Hematopoietic multipotent progenitor cell treated with erythropoietin and hydrocortisone succinate and interleukin-3 and kit ligand, for 15 days (in vitro differentiated cells): ENCODE measurements around the gene CDCP2.
A peak's percentile ranks its signal among the peaks of the same experiment; 100 is the strongest.

ENCODE experiments used
- DNase-seq: peaks from one replicate; pipeline ENCODE4 v3.0.0-alpha.2; 2015; ENCODE audit warnings: low spot score

The CDCP2 gene

DNA sequence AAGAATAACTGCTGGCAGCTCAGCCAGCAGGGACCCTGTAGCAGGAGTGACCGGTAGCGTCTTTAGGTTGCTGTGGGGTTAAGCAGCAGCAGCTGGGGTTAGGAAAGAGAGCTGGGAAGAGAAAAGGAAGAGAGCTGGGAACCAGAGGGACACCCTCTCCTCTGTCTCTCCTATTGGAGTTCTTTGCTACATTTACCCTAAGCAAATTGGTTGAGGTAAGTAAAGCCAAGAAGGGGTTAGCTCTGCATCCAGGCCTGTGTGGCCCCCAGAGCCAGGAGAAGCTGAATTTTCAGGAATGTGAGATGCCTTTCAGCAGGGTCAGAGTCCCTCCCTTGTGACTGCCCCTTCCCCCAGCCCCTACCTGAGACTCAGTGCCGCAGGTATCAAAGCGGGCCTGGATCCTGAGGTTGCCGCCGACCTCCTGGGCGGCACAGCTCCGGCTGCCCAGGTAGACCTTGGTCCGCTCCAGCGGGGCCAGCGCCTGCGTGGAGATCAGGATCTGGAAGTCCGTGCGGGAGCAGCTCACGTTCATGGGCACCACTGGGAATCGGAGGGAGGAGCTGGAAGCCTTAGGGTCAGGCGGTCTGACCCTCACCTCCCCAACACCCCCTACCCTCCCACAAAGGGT is 16.4 kb downstream of the CDCP2 start:
- DNase-seq = no peak

- DNase-seq = no peak
These were observed 17.2 kb downstream of the CDCP2 start for GRCh38 chr1:54135436-54136120.

DNA sequence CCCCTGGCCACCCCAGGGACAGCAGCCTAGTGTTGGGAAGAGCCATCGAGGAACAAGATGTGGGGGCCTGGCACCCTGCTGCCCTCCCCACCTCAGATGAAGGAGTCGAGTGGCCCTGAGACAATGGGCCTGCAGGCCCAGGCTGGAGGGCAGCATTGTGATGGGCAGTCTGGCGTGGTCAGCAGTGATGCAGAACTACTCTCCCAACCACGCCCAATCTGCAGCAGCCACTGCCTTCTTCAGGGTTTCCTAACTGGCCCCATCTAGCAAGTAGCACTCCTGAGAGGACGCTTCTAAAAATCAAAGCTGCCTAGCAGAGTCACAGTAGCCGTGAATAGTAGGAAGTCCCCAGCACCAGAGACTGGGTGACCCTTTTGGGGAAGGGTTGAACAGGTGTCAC is 18.5 kb downstream of the CDCP2 start:
- no peak for DNase-seq

- peak; percentile 65 for DNase-seq
These were observed 20.3 kb downstream of the CDCP2 start for GRCh38 chr1:54132495-54132894.

GRCh38 chr1:54131419-54131818 is 21.4 kb downstream of the CDCP2 start:
- no peak for DNase-seq

DNA sequence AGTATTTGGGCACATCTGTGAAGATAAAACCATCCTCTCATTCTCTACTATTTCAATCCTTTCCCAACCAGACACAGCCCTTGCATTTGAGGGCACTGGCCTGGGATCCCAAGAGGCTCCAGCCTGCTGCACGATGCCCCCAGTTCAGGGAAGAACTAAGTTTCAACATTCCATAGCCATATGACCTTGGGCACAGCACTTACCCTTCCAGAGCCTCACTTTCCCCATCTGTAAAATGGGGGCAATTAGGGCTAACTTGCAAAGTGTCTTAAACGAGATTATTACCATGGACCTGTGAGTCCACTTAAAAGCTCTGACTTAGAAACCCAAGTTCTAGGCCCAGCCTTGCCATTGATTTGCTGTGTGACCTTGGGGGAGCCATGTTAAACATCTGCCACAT is 22.9 kb downstream of the CDCP2 start:
- DNase-seq = no peak

DNA sequence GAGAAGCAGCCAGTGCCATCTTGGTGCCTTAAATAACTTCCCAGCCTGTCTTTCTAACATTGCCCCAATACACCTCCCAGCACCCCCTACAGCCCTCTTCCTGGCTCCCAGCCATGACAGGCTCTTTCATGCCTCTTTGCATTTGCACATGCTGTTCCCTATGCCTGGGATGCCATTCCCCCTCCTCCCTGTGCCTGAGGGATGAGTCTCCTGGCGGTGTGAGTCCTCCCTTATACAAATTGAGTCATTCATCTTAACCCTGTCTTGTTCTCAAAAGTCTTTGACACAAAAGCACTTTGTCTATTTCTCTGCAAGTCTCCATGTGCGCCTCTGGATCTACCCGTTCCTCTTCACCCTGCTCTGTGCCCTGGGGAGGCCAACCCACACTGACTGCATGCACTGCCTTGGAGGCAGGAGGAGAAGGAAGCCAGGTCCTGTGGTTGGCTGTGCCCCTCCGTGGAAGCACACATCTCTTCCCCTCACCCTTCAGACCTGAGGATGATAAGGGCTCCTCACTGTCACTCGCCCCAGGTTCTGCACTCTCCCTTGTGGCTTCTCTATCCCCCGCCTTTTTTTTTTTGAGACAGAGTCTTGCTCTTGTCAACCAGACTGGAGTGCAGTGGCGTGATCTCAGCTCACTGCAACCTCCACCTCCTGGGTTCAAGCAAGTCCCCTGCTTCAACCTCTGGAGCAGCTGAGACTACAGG is 25.1 kb downstream of the CDCP2 start:
- DNase-seq = no peak

DNA sequence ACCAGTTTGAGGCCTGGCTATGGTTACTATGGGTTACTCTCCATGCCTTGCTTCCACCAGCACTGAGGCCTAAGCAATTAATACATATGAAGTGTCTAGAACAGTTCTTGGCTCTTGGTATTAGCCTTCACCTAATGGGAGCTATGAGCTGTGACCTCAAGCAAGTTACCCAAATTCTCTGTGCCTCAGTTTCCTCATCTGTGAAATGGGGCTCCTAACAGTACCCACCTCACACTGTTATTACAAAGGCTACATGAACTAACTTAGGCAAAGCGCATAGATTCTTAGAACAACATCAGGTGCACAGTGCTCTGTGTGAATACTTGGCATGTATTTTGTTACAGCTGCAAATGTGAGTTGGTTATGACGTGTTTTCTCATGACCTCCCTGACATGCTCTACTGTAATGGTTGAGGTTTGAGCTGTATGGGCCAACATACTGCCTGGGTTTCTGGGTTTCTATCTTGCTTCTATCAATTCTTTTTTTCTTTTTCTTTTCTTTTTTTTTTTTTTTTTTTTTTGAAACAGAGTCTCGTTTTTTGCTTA is 26.5 kb downstream of the CDCP2 start:
- DNase-seq = no peak

DNA sequence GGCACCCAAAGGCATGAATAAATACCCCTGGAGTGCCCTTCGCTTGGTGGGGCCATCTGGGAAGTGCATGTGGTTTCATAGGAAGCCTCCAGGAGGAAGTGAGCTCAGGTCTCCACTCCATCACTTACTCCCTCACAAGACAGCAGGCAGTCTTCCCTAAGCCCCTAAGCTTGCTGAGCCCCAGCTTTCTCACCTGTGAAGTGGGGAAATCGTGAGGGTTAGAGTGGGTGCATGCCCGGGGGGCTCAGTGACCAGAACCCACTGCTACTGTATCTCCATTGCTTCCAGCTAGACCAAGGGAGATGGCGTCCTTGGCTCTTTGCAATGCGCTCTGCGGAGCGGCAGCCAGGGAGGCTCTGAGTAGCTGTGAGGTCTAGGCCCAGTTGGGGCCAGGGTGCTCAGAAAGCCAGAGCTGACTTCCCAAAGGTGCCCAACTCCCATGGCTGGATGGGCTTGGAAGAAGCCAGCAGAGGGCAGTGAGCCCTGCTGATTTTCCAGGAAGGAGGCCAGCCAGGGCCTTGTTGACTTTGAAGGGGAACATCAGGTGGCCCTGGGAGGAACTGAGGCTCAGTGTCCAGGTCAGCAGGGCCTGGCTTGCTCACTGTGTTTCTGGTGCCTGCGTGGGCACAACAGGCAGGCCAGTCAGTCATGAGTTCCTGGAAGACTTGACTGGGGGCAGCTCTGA is 27.3 kb downstream of the CDCP2 start:
- DNase-seq = no peak

DNA sequence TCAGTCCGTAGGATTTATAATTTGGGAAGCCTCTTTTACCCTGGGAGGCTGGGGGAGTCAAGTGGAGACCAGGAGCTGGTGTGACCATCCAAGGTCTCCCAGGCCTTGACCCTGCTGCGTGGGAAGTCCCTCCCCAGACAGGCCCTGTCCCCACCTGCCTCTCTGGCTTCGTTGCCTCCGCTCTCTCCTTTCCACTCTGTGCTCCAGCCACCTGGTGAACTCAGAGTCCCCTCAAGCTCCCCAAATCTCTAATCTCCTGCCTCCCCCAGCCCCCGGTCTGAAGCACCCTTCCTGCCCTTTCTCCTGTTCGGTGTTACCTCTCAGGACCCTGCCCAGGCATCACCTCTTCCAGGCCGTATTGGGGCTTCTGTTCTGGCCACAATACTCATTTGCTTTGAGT is 27.9 kb downstream of the CDCP2 start:
- no peak for DNase-seq

DNA sequence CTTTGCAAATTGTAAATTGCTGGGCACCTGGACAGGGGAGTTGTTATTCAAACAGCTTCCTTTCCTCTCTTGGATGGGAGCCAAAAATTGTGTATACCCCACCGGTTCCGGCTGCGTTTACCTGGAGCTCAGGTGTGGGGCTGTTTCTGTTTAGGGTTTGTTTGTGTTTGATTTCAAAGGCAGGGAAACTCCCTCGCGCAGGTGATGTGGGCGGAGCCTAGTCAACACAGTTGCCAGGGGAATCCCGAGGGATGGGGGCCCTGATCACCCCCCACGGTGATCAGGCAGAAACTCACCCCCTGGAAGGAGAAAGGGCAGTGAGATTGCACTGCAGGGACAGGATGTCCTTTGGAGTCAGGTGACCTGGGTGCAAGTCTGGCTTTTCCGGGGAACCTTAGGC is 28.3 kb downstream of the CDCP2 start:
- DNase-seq = no peak

DNA sequence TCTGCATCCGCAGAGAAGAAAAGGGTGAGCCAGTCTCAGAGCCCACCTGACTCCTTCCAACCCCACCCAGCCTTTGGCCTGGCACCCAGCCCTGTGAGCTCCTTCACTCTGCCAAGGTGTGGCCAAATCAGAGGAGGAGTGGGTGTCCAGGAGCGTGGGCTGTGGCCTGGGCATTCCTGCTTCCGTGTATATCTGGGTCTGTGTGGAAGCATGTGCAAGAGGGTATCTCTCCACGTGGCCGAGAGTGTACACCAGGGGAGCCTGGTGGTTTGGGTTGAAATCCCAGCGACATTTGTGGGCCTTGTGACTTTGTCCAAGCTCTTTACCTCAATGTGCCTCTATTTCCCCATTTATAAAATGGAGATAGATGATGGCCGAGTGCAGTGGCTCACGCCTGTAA is 29.8 kb downstream of the CDCP2 start:
- DNase-seq = no peak

GRCh38 chr1:54122135-54122751 is 30.6 kb downstream of the CDCP2 start:
- DNase-seq = no peak

DNA sequence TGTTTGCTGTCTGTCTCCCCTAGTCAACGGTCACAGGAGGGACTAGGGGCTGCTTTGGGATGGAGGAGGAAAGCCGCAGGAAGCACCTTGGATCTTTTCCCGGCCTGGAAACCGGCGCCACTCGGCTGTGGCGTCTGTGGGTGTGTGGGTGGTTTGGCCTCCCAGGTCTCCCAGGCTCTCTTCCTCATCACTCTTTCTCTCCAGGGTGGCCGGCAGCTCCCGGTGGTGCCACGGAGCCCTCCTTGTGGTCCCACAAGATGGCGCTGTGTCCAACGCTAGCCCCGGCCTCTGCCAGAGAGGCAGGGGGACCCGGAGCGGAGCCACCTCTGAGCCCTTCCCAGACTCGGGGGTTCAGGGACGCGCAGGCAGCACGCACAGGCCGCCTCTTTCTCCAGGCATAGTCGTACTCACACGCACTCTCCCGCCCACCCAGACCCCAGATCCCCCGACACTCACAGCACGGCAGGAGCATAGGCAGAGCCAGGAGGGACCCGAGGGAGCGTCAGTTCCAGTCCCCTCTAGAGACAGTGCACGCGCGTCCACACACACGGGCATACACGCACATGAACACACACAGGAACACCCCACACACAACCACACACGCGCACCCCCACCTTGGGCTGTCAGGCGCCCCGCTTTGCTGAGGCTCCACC is 31.2 kb downstream of the CDCP2 start:
- peak; percentile 69 for DNase-seq

- DNase-seq = no peak
These were observed 31.9 kb downstream of the CDCP2 start for GRCh38 chr1:54120698-54121481.

GRCh38 chr1:54120018-54120697 is 32.6 kb downstream of the CDCP2 start:
- no peak for DNase-seq

DNA sequence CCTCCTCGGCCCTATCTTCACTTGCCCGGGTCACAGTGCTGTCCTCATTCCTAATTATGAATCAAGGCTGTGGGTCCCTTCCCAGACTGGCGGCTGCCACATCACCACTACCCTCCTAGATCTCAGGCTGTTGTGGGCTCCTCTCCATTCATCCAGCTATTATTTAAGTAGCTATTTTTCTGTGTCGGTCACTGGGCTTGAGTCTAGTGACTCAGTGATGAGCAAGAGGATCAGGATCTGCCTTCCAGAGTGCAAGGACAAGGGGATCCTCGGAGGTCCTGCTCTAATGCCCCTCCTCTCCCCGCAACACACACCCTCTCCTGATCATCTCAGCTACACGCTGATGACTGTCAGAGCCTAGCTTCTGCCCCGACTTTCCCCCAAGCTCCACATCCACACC is 34.1 kb downstream of the CDCP2 start:
- no peak for DNase-seq

DNA sequence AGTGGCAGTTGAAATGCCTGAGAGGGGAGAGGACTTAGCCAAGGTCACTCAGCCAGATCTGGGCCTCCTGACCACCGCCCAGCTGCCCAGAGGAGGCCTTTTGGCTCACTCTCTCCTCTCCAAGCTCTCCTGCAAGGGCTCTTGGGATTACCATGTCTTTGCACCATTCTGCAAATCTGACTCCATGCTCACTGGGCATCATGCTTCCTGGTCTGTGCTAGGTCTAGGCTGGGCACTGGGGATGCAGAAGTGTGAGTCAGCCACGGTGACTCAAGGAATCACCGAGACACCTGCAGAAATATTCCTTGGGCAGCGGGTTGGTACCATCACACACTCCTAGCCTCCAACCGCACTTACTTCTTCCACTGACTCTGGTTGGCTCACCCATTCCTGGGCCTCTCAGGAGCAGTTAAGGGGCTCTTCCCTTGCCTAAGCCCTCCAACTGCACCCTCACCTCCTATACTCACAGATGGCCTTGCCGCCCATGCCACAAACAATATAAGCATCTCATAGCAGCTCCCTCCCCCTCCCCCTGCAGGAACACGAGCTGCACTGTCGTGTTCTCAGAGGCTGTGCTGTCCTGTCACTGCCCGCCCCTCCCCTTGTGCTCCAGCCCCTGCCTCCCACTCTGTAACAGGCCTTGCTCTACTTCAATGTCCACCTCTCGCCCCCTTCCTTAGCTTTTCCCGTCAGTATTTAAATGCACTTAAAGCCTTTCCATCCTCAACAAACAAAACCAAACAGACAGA is 34.8 kb downstream of the CDCP2 start:
- DNase-seq = no peak

DNA sequence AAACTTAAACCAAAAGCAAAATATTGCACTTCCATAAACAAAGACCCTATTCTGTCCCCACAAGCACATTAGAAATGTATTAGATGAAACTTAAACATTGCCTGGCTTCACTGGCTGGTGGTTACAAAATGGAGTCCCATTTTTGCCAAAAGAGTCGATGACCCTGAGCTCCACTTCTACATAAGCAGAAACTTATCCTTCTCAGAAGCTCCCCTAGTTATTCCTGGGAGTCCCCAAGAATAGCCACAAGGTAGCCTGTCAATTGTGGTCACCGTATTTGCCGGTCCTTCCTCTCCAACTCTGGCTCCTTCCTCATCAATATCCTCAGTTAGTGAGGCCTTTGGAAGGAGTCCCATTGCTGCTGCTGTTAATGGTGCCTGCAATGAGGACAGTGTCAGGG is 37.3 kb downstream of the CDCP2 start:
- no peak for DNase-seq
